ENCODE data around the gene HDGF. TPM values are rescaled to one million over a fixed set of nuclear protein-coding genes. Genes with fewer than 3 reads are reported as not detected.

The HDGF gene
- total RNA-seq (2014; rRNA removed; shearing (Covaris generic); ENCODE audit: low replicate concordance) = 463 and 550 TPM in 2 replicates

GRCh38 chr1:156751451-156751756 lies at the start of gene HDGF:
HDGF (minus strand) TSS chr1:156751675; CDS start chr1:156751429, 246 bp downstream.
- in situ Hi-C loops (cut with HindIII; ENCODE audit: low pct_unique_long_range_greater_than_20kb, low sequenced_read_pairs) = no loop called here
- no peak for DNase-seq (ENCODE audit: low read depth)

- in situ Hi-C loops (cut with HindIII; ENCODE audit: low pct_unique_long_range_greater_than_20kb, low sequenced_read_pairs) = no loop called here
- peak; percentile 61 for DNase-seq (ENCODE audit: low read depth)
Observed at GRCh38 chr1:156797212-156797871, 45.9 kb upstream of the HDGF start.

- in situ Hi-C loops (cut with HindIII; ENCODE audit: low pct_unique_long_range_greater_than_20kb, low sequenced_read_pairs) = no loop called here
- DNase-seq (ENCODE audit: low read depth) = no peak
Observed at GRCh38 chr1:156796340-156797097, 45.0 kb upstream of the HDGF start.

- in situ Hi-C loops (cut with HindIII; ENCODE audit: low pct_unique_long_range_greater_than_20kb, low sequenced_read_pairs) = no loop called here
- DNase-seq (ENCODE audit: low read depth) = no peak
Observed at GRCh38 chr1:156795787-156796186, 44.3 kb upstream of the HDGF start.

- in situ Hi-C loops (cut with HindIII; ENCODE audit: low pct_unique_long_range_greater_than_20kb, low sequenced_read_pairs) = no loop called here
- DNase-seq (ENCODE audit: low read depth) = no peak
Observed at GRCh38 chr1:156795374-156795733, 43.9 kb upstream of the HDGF start.

- in situ Hi-C loops (cut with HindIII; ENCODE audit: low pct_unique_long_range_greater_than_20kb, low sequenced_read_pairs) = no loop called here
Observed at GRCh38 chr1:156794506-156795373, 43.3 kb upstream of the HDGF start.

GRCh38 chr1:156789621-156790318 lies 38.3 kb upstream of the HDGF start:
- no peak for DNase-seq (ENCODE audit: low read depth)
- in situ Hi-C loops (cut with HindIII; ENCODE audit: low pct_unique_long_range_greater_than_20kb, low sequenced_read_pairs) = no loop called here

More at GRCh38 chr1:156794506-156795373, 43.3 kb upstream of the HDGF start:
- peak; percentile 48 for DNase-seq (ENCODE audit: low read depth)

GRCh38 chr1:156788136-156788535 lies 36.7 kb upstream of the HDGF start:
- DNase-seq (ENCODE audit: low read depth) = no peak
- in situ Hi-C loops (cut with HindIII; ENCODE audit: low pct_unique_long_range_greater_than_20kb, low sequenced_read_pairs) = no loop called here

GRCh38 chr1:156786640-156787039 lies 35.2 kb upstream of the HDGF start:
- DNase-seq (ENCODE audit: low read depth) = no peak
- in situ Hi-C loops (cut with HindIII; ENCODE audit: low pct_unique_long_range_greater_than_20kb, low sequenced_read_pairs) = no loop called here

- DNase-seq (ENCODE audit: low read depth) = no peak
Observed at GRCh38 chr1:156785458-156785857, 34.0 kb upstream of the HDGF start.

GRCh38 chr1:156781585-156782186 lies 30.2 kb upstream of the HDGF start:
- in situ Hi-C loops (cut with HindIII; ENCODE audit: low pct_unique_long_range_greater_than_20kb, low sequenced_read_pairs) = no loop called here
- peak; percentile 66 for DNase-seq (ENCODE audit: low read depth)

More at GRCh38 chr1:156785458-156785857, 34.0 kb upstream of the HDGF start:
- in situ Hi-C loops (cut with HindIII; ENCODE audit: low pct_unique_long_range_greater_than_20kb, low sequenced_read_pairs) = no loop called here

GRCh38 chr1:156777573-156777972 lies 26.1 kb upstream of the HDGF start:
- in situ Hi-C loops (cut with HindIII; ENCODE audit: low pct_unique_long_range_greater_than_20kb, low sequenced_read_pairs) = no loop called here
- no peak for DNase-seq (ENCODE audit: low read depth)

GRCh38 chr1:156776942-156777341 lies 25.5 kb upstream of the HDGF start:
- DNase-seq (ENCODE audit: low read depth) = no peak
- in situ Hi-C loops (cut with HindIII; ENCODE audit: low pct_unique_long_range_greater_than_20kb, low sequenced_read_pairs) = no loop called here

- in situ Hi-C loops (cut with HindIII; ENCODE audit: low pct_unique_long_range_greater_than_20kb, low sequenced_read_pairs) = no loop called here
- no peak for DNase-seq (ENCODE audit: low read depth)
Observed at GRCh38 chr1:156775799-156776198, 24.3 kb upstream of the HDGF start.

GRCh38 chr1:156773607-156774006 lies 22.1 kb upstream of the HDGF start:
- in situ Hi-C loops (cut with HindIII; ENCODE audit: low pct_unique_long_range_greater_than_20kb, low sequenced_read_pairs) = no loop called here
- no peak for DNase-seq (ENCODE audit: low read depth)

- in situ Hi-C loops (cut with HindIII; ENCODE audit: low pct_unique_long_range_greater_than_20kb, low sequenced_read_pairs) = no loop called here
- DNase-seq (ENCODE audit: low read depth) = no peak
Observed at GRCh38 chr1:156772728-156773497, 21.4 kb upstream of the HDGF start.

GRCh38 chr1:156772222-156772621 lies 20.7 kb upstream of the HDGF start:
- in situ Hi-C loops (cut with HindIII; ENCODE audit: low pct_unique_long_range_greater_than_20kb, low sequenced_read_pairs) = no loop called here
- DNase-seq (ENCODE audit: low read depth) = no peak
